ENCODE measurements around the gene COL26A1.
A peak's percentile ranks its signal among the peaks of the same experiment; 100 is the strongest.
"Not testable (repeated sequence)": the region's sequence is repeated elsewhere in the genome, so short reads cannot be mapped to it uniquely, and the experiment has no call there.

COL26A1 gene

GRCh38 chr7:101428093-101428866 is 65.6 kb downstream of the COL26A1 start:
- no peak for DNase-seq (ENCODE audit: low spot score in 2 of 2)
- peak overlapping the region; percentile 1 for H3K27ac Mint-ChIP-seq
- no peaks in the 10 kb centered on the region for H3K9me3 Mint-ChIP-seq

GRCh38 chr7:101432316-101432715 is 69.6 kb downstream of the COL26A1 start:
- Mint-ChIP-seq H3K4me3 (no peak overlapping the region), H3K27ac (no peak overlapping the region), H3K4me1 (peaks cover 10% of the 10 kb centered on the region), H3K9me3 (no peaks in the 10 kb centered on the region), H3K36me3 (no peaks in the 10 kb centered on the region), H3K27me3 (peaks cover 23% of the 10 kb centered on the region)
- ATAC-seq (ENCODE audit: low read depth) (no peak), DNase-seq (ENCODE audit: low spot score in 2 of 2) (no peak)

More at GRCh38 chr7:101428093-101428866, 65.6 kb downstream of the COL26A1 start:
- Mint-ChIP-seq H3K4me3 (no peak overlapping the region), H3K36me3 (no peaks in the 10 kb centered on the region), H3K27me3 (peaks cover 8% of the 10 kb centered on the region), H3K4me1 (peaks cover 10% of the 10 kb centered on the region)
- ATAC-seq (ENCODE audit: low read depth) = peak; percentile 32

GRCh38 chr7:101433688-101434087 is 71.0 kb downstream of the COL26A1 start:
- Mint-ChIP-seq H3K9me3 (no peaks in the 10 kb centered on the region), H3K4me3 (no peak overlapping the region), H3K4me1 (peaks cover 4% of the 10 kb centered on the region), H3K27ac (no peak overlapping the region), H3K36me3 (no peaks in the 10 kb centered on the region), H3K27me3 (peaks cover 23% of the 10 kb centered on the region)
- no peak for ATAC-seq (ENCODE audit: low read depth)
- no peak for DNase-seq (ENCODE audit: low spot score in 2 of 2)

- not testable (repeated sequence) for H3K4me1 Mint-ChIP-seq; ATAC-seq (ENCODE audit: low read depth); H3K4me3 Mint-ChIP-seq; DNase-seq (ENCODE audit: low spot score in 2 of 2); H3K9me3 Mint-ChIP-seq; H3K36me3 Mint-ChIP-seq; H3K27ac Mint-ChIP-seq
- H3K27me3 Mint-ChIP-seq = peaks cover 23% of the 10 kb centered on the region
Observed at GRCh38 chr7:101434155-101434554, 71.5 kb downstream of the COL26A1 start.

DNA sequence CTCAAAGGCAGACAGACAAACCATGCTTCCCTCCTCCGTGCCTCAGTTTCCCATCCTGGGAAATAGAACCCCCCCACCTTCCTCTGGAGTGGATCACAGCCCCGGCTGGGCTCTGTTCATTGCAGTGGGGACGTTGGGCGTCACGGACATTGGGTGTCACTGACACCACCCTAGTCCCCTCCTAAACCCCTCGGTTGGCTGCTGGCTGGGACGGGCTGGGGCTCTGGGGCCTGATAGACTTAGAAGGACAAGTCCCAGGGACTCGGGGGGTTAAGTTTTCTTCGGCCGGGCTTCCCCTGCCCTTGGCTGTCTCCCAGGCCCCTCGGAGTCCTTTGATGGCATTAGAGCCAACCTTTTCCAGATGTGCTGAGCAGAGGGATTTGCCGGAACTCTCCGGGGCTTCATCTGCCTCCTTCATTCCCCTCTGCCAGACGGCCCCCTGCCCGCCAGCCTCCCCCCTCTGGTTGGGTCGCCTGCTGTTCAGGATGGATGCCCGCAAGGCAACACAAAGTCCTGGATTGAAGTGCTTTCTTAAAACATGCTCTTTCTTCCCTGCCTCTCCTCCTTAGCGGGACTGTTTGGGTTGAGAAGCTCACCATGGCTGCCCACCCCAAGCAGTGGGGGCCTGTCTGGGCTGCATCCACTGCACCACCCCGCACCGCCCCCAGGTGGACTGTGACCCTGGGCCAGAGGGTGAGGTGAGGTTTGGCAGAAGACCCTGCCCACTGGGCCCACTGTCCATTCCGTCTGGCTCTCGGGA is 73.0 kb downstream of the COL26A1 start:
- no peak for DNase-seq (ENCODE audit: low spot score in 2 of 2)
- Mint-ChIP-seq H3K4me3 (no peak overlapping the region), H3K9me3 (no peaks in the 10 kb centered on the region), H3K27ac (no peak overlapping the region), H3K27me3 (peaks cover 24% of the 10 kb centered on the region), H3K4me1 (no peaks in the 10 kb centered on the region), H3K36me3 (no peaks in the 10 kb centered on the region)
- no peak for ATAC-seq (ENCODE audit: low read depth)

GRCh38 chr7:101436221-101436735 is 73.6 kb downstream of the COL26A1 start:
- H3K27ac Mint-ChIP-seq = no peak overlapping the region
- H3K36me3 Mint-ChIP-seq = no peaks in the 10 kb centered on the region
- DNase-seq (ENCODE audit: low spot score in 2 of 2) = no peak
- ATAC-seq (ENCODE audit: low read depth) = no peak
- no peaks in the 10 kb centered on the region for H3K9me3 Mint-ChIP-seq
- H3K27me3 Mint-ChIP-seq = peaks cover 24% of the 10 kb centered on the region
- H3K4me1 Mint-ChIP-seq = no peaks in the 10 kb centered on the region
- no peak overlapping the region for H3K4me3 Mint-ChIP-seq

GRCh38 chr7:101436857-101437576 is 74.3 kb downstream of the COL26A1 start:
- DNase-seq (ENCODE audit: low spot score in 2 of 2) (no peak), ATAC-seq (ENCODE audit: low read depth) (no peak)
- Mint-ChIP-seq H3K4me1 (no peaks in the 10 kb centered on the region), H3K27me3 (peaks cover 24% of the 10 kb centered on the region), H3K27ac (no peak overlapping the region), H3K36me3 (no peaks in the 10 kb centered on the region), H3K4me3 (no peak overlapping the region), H3K9me3 (no peaks in the 10 kb centered on the region)

- Mint-ChIP-seq H3K27ac (no peak overlapping the region), H3K4me1 (peaks cover 3% of the 10 kb centered on the region), H3K4me3 (no peak overlapping the region), H3K27me3 (peaks cover 15% of the 10 kb centered on the region), H3K9me3 (no peaks in the 10 kb centered on the region), H3K36me3 (no peaks in the 10 kb centered on the region)
- ATAC-seq (ENCODE audit: low read depth) (no peak), DNase-seq (ENCODE audit: low spot score in 2 of 2) (no peak)
Observed at GRCh38 chr7:101441890-101442289, 79.2 kb downstream of the COL26A1 start.

DNA sequence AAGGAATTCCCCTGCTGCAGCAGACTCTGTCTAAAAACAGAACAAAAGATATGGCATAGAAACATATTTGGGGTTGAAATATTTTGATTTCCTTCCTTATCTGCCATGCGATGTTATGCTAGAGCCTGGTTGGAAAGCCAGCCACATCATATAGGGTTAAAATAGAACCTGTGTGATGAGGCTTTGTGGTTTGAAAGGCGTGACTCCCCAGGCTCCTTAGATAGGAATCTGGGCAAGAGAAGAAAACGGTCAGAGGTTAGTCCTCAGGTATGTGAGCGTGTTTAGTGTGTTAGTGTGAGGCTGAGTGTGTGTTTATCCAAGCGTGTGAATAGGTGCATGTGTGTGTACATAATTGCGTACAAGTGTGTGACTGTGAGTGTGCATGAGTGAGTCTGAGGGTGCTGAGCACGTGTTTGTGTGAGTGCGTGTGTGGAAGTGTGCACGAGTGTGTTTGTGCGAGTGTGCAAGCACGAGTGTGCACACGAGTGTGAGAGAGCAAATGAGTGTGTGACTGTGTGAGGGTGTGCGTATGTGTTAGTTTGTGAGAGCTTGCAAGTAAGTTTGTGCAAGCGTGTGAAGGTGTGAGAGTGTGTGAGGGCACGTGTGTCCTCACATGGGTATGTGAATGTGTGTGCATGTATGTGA is 79.9 kb downstream of the COL26A1 start:
- peaks cover 3% of the 10 kb centered on the region for H3K4me1 Mint-ChIP-seq
- peaks cover 12% of the 10 kb centered on the region for H3K27me3 Mint-ChIP-seq

GRCh38 chr7:101450064-101450463 is 87.4 kb downstream of the COL26A1 start:
- Mint-ChIP-seq H3K36me3 (no peaks in the 10 kb centered on the region), H3K27me3 (peaks cover 4% of the 10 kb centered on the region), H3K4me3 (no peak overlapping the region), H3K4me1 (no peaks in the 10 kb centered on the region), H3K9me3 (no peaks in the 10 kb centered on the region), H3K27ac (no peak overlapping the region)
- no peak for DNase-seq (ENCODE audit: low spot score in 2 of 2)
- no peak for ATAC-seq (ENCODE audit: low read depth)

More for the DNA sequence above, 79.9 kb downstream of the COL26A1 start:
- Mint-ChIP-seq H3K27ac (no peak overlapping the region), H3K4me3 (no peak overlapping the region), H3K9me3 (no peaks in the 10 kb centered on the region), H3K36me3 (no peaks in the 10 kb centered on the region)
- ATAC-seq (ENCODE audit: low read depth) = no peak
- DNase-seq (ENCODE audit: low spot score in 2 of 2) = no peak

GRCh38 chr7:101453617-101454016 is 90.9 kb downstream of the COL26A1 start:
- H3K4me3 Mint-ChIP-seq = no peak overlapping the region
- no peaks in the 10 kb centered on the region for H3K36me3 Mint-ChIP-seq
- ATAC-seq (ENCODE audit: low read depth) = no peak
- peaks cover 1% of the 10 kb centered on the region for H3K27me3 Mint-ChIP-seq
- no peak for DNase-seq (ENCODE audit: low spot score in 2 of 2)
- no peaks in the 10 kb centered on the region for H3K9me3 Mint-ChIP-seq
- H3K4me1 Mint-ChIP-seq = no peaks in the 10 kb centered on the region
- no peak overlapping the region for H3K27ac Mint-ChIP-seq

- ATAC-seq (ENCODE audit: low read depth) (no peak), DNase-seq (ENCODE audit: low spot score in 2 of 2) (no peak)
- Mint-ChIP-seq H3K4me1 (no peaks in the 10 kb centered on the region), H3K27me3 (no peaks in the 10 kb centered on the region), H3K9me3 (no peaks in the 10 kb centered on the region), H3K36me3 (no peaks in the 10 kb centered on the region), H3K4me3 (no peak overlapping the region), H3K27ac (no peak overlapping the region)
Observed at GRCh38 chr7:101457001-101457750, 94.5 kb downstream of the COL26A1 start.

GRCh38 chr7:101465131-101465530 is 102.5 kb downstream of the COL26A1 start:
- H3K4me3 Mint-ChIP-seq = no peak overlapping the region
- no peaks in the 10 kb centered on the region for H3K36me3 Mint-ChIP-seq
- H3K27me3 Mint-ChIP-seq = peaks cover 6% of the 10 kb centered on the region
- peaks cover 2% of the 10 kb centered on the region for H3K4me1 Mint-ChIP-seq
- no peak overlapping the region for H3K27ac Mint-ChIP-seq
- no peaks in the 10 kb centered on the region for H3K9me3 Mint-ChIP-seq
- no peak for DNase-seq (ENCODE audit: low spot score in 2 of 2)
- ATAC-seq (ENCODE audit: low read depth) = no peak

Measured in memory B cell (primary cell).